GM23338 (cell line): Measurements from ENCODE around the gene GPR78. TPM values are rescaled to one million over a fixed set of nuclear protein-coding genes. Genes with fewer than 3 reads are reported as not detected.

Source experiments
- ATAC-seq: fragments of 200-7000 bp; cut with Tn5 transposase; 3 replicates; pipeline ENCODE4 v1.9.1; 2020
- DNase-seq: peaks from one replicate; pipeline ENCODE4 v3.0.0-alpha.2; 2015; ENCODE audit warnings: low spot score
- H2AFZ ChIP-seq: fragments of 200-600 bp; sonication (generic); 2 replicates; pipeline ENCODE4 v1.8.0; 2016; ENCODE audit warnings: antibody characterized with exemption, mild to moderate bottlenecking, moderate library complexity
- H3F3A ChIP-seq: fragments of 200-600 bp; sonication (generic); replicated peaks from 2 replicates; pipeline ENCODE4 v1.8.0; 2017; ENCODE audit warnings: antibody characterized with exemption, mixed run types, low read depth
- H3K27ac ChIP-seq: fragments of 200-600 bp; sonication (generic); 2 replicates; pipeline ENCODE4 v1.6.1; 2016; ENCODE audit warnings: low read depth
- H3K27me3 ChIP-seq: fragments of 200-600 bp; sonication (generic); 2 replicates; pipeline ENCODE4 v1.8.0; 2016; ENCODE audit warnings: mild to moderate bottlenecking, mixed run types, moderate library complexity; ENCODE audit not compliant: insufficient read depth
- H3K36me3 ChIP-seq: fragments of 200-600 bp; sonication (generic); 2 replicates; pipeline ENCODE4 v1.8.0; 2016; ENCODE audit warnings: mild to moderate bottlenecking; ENCODE audit not compliant: insufficient read depth
- H3K4me1 ChIP-seq: fragments of 200-600 bp; sonication (generic); 2 replicates; pipeline ENCODE4 v1.8.0; 2016; ENCODE audit warnings: mild to moderate bottlenecking, moderate library complexity; ENCODE audit not compliant: insufficient read depth
- H3K4me2 ChIP-seq: fragments of 200-600 bp; sonication (generic); 2 replicates; pipeline ENCODE4 v1.7.1; 2017; ENCODE audit warnings: mixed run types
- H3K4me3 ChIP-seq: fragments of 200-600 bp; sonication (generic); 2 replicates; pipeline ENCODE4 v1.6.1; 2016; ENCODE audit warnings: mixed run types
- H3K79me2 ChIP-seq: fragments of 200-600 bp; sonication (generic); replicated peaks from 2 replicates; pipeline ENCODE4 v1.8.0; 2017; ENCODE audit warnings: mild to moderate bottlenecking; ENCODE audit not compliant: insufficient read depth
- H3K9me2 ChIP-seq: fragments of 200-600 bp; sonication (generic); 2 replicates; pipeline ENCODE4 v1.8.0; 2017; ENCODE audit not compliant: insufficient read depth
- H4K20me1 ChIP-seq: fragments of 200-600 bp; sonication (generic); replicated peaks from 2 replicates; pipeline ENCODE4 v1.8.0; 2017; ENCODE audit warnings: mild to moderate bottlenecking; ENCODE audit not compliant: insufficient read depth
- H3K27ac Mint-ChIP-seq: 2 replicates; pipeline ENCODE4 v1.8.0; 2020; ENCODE audit warnings: inconsistent platforms, mild to moderate bottlenecking, moderate library complexity, mixed read lengths
- H3K27me3 Mint-ChIP-seq: 3 replicates; pipeline ENCODE4 v1.8.0; 2022; ENCODE audit warnings: low read depth, mild to moderate bottlenecking, moderate library complexity, mixed read lengths, inconsistent platforms; ENCODE audit not compliant: insufficient read depth, poor library complexity
- H3K36me3 Mint-ChIP-seq: 3 replicates; pipeline ENCODE4 v1.8.0; 2021; ENCODE audit warnings: low read depth, mild to moderate bottlenecking, inconsistent platforms, moderate library complexity, mixed read lengths
- H3K4me1 Mint-ChIP-seq: 3 replicates; pipeline ENCODE4 v1.8.0; 2020; ENCODE audit warnings: mild to moderate bottlenecking, inconsistent platforms, mixed read lengths
- H3K4me3 Mint-ChIP-seq: 3 replicates; pipeline ENCODE4 v1.8.0; 2021; ENCODE audit warnings: moderate library complexity, mild to moderate bottlenecking, inconsistent platforms, mixed read lengths
- H3K9me3 Mint-ChIP-seq: 3 replicates; pipeline ENCODE4 v1.8.0; 2020; ENCODE audit warnings: moderate library complexity, mild to moderate bottlenecking, inconsistent platforms, mixed read lengths
- CREB1 ChIP-seq: fragments of 250-450 bp; sonication (Bioruptor Pico); IDR thresholded peaks from 2 replicates; pipeline ENCODE4 v1.5.0; 2020; ENCODE audit warnings: low read depth, mild to moderate bottlenecking, moderate library complexity
- ETS1 ChIP-seq: IDR thresholded peaks from 2 replicates; pipeline ENCODE4 v1.6.1; 2016; ENCODE audit warnings: antibody characterized with exemption
- EZH2 ChIP-seq: fragments of 200-600 bp; sonication (generic); IDR thresholded peaks from one replicate; pipeline ENCODE4 v1.8.0; 2017; ENCODE audit warnings: antibody characterized with exemption, mild to moderate bottlenecking, low read depth; ENCODE audit not compliant: unreplicated experiment
- EZH2phosphoT487 ChIP-seq: fragments of 200-600 bp; sonication (generic); IDR thresholded peaks from one replicate; pipeline ENCODE4 v1.8.1; 2018; ENCODE audit warnings: antibody characterized with exemption; ENCODE audit not compliant: unreplicated experiment
- JUNB ChIP-seq: IDR thresholded peaks from one replicate; pipeline ENCODE4 v1.6.1; 2016; ENCODE audit warnings: antibody characterized with exemption; ENCODE audit not compliant: unreplicated experiment
- NANOG ChIP-seq: IDR thresholded peaks from 2 replicates; pipeline ENCODE4 v1.6.1; 2016; ENCODE audit warnings: antibody characterized with exemption, borderline replicate concordance
- POLR2AphosphoS5 ChIP-seq: IDR thresholded peaks from 2 replicates; pipeline ENCODE4 v1.6.1; 2016; ENCODE audit warnings: antibody characterized with exemption, low read depth
- REST ChIP-seq: IDR thresholded peaks from one replicate; pipeline ENCODE4 v1.6.1; 2018; ENCODE audit warnings: antibody characterized with exemption; ENCODE audit not compliant: unreplicated experiment
- STAT1 ChIP-seq: IDR thresholded peaks from one replicate; pipeline ENCODE4 v1.6.1; 2016; ENCODE audit warnings: antibody characterized with exemption; ENCODE audit not compliant: unreplicated experiment
- ZNF114 ChIP-seq: fragments of 250-450 bp; sonication (Bioruptor Pico); IDR thresholded peaks from 2 replicates; pipeline ENCODE4 v1.5.0; 2020; ENCODE audit warnings: mild to moderate bottlenecking, moderate library complexity
- ZNF331 ChIP-seq: fragments of 250-450 bp; sonication (Bioruptor Pico); IDR thresholded peaks from 2 replicates; pipeline ENCODE4 v1.5.0; 2020; ENCODE audit warnings: low read depth, mild to moderate bottlenecking, moderate library complexity
- polyA plus RNA-seq: library from polyadenylated mRNA; unstranded; fragments of >200 nt; fragmentation: Nextera tagmentation; extraction: Ambion mirVana; gene quantifications from 2 replicates; pipeline ENCODE4 v1.2.1, GENCODE V29; 2016
- total RNA-seq: library from RNA; depleted of rRNA; stranded (reverse); fragments of >200 nt; shearing (Covaris generic); gene quantifications from 2 replicates; pipeline ENCODE4 v1.2.3, GENCODE V29; 2014
- TF ChIP-seq, protein P1 (sequence below), 2 experiments: fragments of 200-600 bp in 1 of 2; sonication (generic) in 1 of 2; conservative IDR thresholded peaks; 2 replicates each; pipeline versions ENCODE4 v1.5.1 to v1.6.1; 2016 to 2017; ENCODE audit warnings: antibody characterized with exemption in 2 of 2, low read depth in 2 of 2, mild to moderate bottlenecking in 2 of 2, moderate library complexity in 1 of 2
- TF ChIP-seq, protein P2 (sequence below): fragments of 250-450 bp; sonication (Bioruptor Pico); IDR thresholded peaks from 2 replicates; pipeline ENCODE4 v1.5.0; 2020; ENCODE audit warnings: mild to moderate bottlenecking, moderate library complexity

GPR78 gene
- total and polyA plus RNA-seq, 2 experiments from 2014 or later = 0.82 to 2.7 TPM

DNA sequence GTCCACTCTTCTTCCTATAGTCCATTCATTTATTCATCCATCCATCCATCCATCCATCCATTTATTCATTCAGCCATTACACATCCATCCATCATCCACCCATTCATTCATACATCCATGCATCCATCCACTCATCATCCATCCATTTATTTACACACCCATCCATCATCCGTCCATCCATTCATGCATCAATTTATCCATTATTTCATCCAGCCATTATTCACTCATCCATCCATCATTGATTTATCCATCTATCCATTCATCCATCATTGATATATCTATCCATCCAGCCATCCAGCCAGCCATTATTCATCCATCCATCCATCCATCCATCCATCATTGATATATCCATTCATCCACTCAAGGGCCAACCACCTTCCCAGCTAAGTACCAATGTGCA is 25.1 kb downstream of the GPR78 start:
- H3K9me3 Mint-ChIP-seq = no peaks in the 10 kb centered on the region; the same call in 2 of the 3 replicates
- TF ChIP-seq ZNF114 (CRISPR knock-in tag) (no peak), CREB1 (CRISPR knock-in tag) (no peak), NANOG (no peak), REST (no peak), EZH2 (no peak), JUNB (no peak), ETS1 (no peak), POLR2AphosphoS5 (no peak), ZNF331 (CRISPR knock-in tag) (no peak), STAT1 (no peak), EZH2phosphoT487 (no peak)
- TF ChIP-seq, protein P1, sequence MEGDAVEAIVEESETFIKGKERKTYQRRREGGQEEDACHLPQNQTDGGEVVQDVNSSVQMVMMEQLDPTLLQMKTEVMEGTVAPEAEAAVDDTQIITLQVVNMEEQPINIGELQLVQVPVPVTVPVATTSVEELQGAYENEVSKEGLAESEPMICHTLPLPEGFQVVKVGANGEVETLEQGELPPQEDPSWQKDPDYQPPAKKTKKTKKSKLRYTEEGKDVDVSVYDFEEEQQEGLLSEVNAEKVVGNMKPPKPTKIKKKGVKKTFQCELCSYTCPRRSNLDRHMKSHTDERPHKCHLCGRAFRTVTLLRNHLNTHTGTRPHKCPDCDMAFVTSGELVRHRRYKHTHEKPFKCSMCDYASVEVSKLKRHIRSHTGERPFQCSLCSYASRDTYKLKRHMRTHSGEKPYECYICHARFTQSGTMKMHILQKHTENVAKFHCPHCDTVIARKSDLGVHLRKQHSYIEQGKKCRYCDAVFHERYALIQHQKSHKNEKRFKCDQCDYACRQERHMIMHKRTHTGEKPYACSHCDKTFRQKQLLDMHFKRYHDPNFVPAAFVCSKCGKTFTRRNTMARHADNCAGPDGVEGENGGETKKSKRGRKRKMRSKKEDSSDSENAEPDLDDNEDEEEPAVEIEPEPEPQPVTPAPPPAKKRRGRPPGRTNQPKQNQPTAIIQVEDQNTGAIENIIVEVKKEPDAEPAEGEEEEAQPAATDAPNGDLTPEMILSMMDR (conservative IDR thresholded peaks at IDR 0.05; ENCODE audit: low read depth in 2 of 2) = no peak
- TF ChIP-seq, protein P2, sequence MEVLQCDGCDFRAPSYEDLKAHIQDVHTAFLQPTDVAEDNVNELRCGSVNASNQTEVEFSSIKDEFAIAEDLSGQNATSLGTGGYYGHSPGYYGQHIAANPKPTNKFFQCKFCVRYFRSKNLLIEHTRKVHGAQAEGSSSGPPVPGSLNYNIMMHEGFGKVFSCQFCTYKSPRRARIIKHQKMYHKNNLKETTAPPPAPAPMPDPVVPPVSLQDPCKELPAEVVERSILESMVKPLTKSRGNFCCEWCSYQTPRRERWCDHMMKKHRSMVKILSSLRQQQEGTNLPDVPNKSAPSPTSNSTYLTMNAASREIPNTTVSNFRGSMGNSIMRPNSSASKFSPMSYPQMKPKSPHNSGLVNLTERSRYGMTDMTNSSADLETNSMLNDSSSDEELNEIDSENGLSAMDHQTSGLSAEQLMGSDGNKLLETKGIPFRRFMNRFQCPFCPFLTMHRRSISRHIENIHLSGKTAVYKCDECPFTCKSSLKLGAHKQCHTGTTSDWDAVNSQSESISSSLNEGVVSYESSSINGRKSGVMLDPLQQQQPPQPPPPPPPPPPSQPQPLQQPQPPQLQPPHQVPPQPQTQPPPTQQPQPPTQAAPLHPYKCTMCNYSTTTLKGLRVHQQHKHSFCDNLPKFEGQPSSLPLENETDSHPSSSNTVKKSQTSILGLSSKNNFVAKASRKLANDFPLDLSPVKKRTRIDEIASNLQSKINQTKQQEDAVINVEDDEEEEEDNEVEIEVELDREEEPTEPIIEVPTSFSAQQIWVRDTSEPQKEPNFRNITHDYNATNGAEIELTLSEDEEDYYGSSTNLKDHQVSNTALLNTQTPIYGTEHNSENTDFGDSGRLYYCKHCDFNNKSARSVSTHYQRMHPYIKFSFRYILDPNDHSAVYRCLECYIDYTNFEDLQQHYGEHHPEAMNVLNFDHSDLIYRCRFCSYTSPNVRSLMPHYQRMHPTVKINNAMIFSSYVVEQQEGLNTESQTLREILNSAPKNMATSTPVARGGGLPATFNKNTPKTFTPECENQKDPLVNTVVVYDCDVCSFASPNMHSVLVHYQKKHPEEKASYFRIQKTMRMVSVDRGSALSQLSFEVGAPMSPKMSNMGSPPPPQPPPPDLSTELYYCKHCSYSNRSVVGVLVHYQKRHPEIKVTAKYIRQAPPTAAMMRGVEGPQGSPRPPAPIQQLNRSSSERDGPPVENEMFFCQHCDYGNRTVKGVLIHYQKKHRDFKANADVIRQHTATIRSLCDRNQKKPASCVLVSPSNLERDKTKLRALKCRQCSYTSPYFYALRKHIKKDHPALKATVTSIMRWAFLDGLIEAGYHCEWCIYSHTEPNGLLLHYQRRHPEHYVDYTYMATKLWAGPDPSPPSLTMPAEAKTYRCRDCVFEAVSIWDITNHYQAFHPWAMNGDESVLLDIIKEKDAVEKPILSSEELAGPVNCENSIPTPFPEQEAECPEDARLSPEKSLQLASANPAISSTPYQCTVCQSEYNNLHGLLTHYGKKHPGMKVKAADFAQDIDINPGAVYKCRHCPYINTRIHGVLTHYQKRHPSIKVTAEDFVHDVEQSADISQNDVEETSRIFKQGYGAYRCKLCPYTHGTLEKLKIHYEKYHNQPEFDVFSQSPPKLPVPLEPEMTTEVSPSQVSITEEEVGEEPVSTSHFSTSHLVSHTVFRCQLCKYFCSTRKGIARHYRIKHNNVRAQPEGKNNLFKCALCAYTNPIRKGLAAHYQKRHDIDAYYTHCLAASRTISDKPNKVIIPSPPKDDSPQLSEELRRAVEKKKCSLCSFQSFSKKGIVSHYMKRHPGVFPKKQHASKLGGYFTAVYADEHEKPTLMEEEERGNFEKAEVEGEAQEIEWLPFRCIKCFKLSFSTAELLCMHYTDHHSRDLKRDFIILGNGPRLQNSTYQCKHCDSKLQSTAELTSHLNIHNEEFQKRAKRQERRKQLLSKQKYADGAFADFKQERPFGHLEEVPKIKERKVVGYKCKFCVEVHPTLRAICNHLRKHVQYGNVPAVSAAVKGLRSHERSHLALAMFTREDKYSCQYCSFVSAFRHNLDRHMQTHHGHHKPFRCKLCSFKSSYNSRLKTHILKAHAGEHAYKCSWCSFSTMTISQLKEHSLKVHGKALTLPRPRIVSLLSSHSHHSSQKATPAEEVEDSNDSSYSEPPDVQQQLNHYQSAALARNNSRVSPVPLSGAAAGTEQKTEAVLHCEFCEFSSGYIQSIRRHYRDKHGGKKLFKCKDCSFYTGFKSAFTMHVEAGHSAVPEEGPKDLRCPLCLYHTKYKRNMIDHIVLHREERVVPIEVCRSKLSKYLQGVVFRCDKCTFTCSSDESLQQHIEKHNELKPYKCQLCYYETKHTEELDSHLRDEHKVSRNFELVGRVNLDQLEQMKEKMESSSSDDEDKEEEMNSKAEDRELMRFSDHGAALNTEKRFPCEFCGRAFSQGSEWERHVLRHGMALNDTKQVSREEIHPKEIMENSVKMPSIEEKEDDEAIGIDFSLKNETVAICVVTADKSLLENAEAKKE (CRISPR knock-in tag) = no peak
- H3K27ac Mint-ChIP-seq = no peak overlapping the region
- Histone ChIP-seq H3K27me3 (no peaks in the 10 kb centered on the region), H3K79me2 (no peaks in the 10 kb centered on the region), H3K4me3 (no peak overlapping the region), H3F3A (no peaks in the 10 kb centered on the region), H2AFZ (no peak overlapping the region), H3K27ac (no peak overlapping the region), H3K4me2 (no peak overlapping the region), H3K36me3 (no peaks in the 10 kb centered on the region; the same call in 1 of the 2 replicates), H3K9me2 (no peaks in the 10 kb centered on the region), H4K20me1 (no peaks in the 10 kb centered on the region; the same call in 1 of the 2 replicates), H3K4me1 (no peaks in the 10 kb centered on the region)
- no peak for DNase-seq
- peaks cover 3% of the 10 kb centered on the region for H3K27me3 Mint-ChIP-seq
- no peak for ATAC-seq
- peaks cover 11% of the 10 kb centered on the region for H3K36me3 Mint-ChIP-seq
- no peak overlapping the region for H3K4me3 Mint-ChIP-seq
- peaks cover 3% of the 10 kb centered on the region; the same call in 1 of the 3 replicates for H3K4me1 Mint-ChIP-seq
